B cell (primary cell): ENCODE measurements around the gene SORL1. TPM values are rescaled to one million over a fixed set of nuclear protein-coding genes. Genes with fewer than 3 reads are reported as not detected.

Source experiments
- ATAC-seq: fragments of 200-7000 bp; cut with Tn5 transposase; one replicate; pipeline ENCODE4 v1.10.0; 2021; ENCODE audit warnings: low read depth, mild to moderate bottlenecking, moderate number of reproducible peaks, moderate library complexity
- CTCF ChIA-PET: fragments of 350-600 bp; sonication (Branson Sonifier 250); formaldehyde crosslinking; loops from one replicate; lab custom pipeline; 2021; ENCODE audit warnings: antibody characterized with exemption, inconsistent platforms; lab: Charles Lee
- POLR2A ChIA-PET: fragments of 350-600 bp; sonication (Branson Sonifier 250); formaldehyde crosslinking; loops from one replicate; lab custom pipeline; 2021; ENCODE audit warnings: antibody characterized with exemption; lab: Charles Lee
- DNase-seq: peaks from one replicate; pipeline ENCODE4 v3.0.0; 2013
- H2AFZ ChIP-seq: 2 replicates; pipeline ENCODE4 v1.6.1; 2012; ENCODE audit warnings: mild to moderate bottlenecking, low read depth, low read length; ENCODE audit not compliant: insufficient read depth, poor library complexity, severe bottlenecking
- H3K27ac ChIP-seq, 2 donors: 1 replicate in 1 of 2; 2 replicates in 1 of 2; pipeline ENCODE4 v1.5.1; 2012 to 2013; ENCODE audit warnings: low read length in 2 of 2, mild to moderate bottlenecking in 2 of 2, moderate library complexity in 1 of 2
- H3K27me3 ChIP-seq, 4 experiments: fragments of 200-600 bp in 1 of 4; sonication (generic) in 1 of 4; replicated peaks in 1 of 4; 1 replicate in 2 of 4; 2 replicates in 2 of 4; pipeline versions ENCODE4 v1.6.1 to v1.7.0; 2013 to 2016; ENCODE audit warnings: low read length in 3 of 4, mild to moderate bottlenecking in 2 of 4, mixed read lengths in 1 of 4, moderate library complexity in 1 of 4; ENCODE audit not compliant: insufficient read depth in 4 of 4, control insufficient read depth in 3 of 4; ENCODE audit errors: control extremely low read depth in 1 of 4
- H3K36me3 ChIP-seq, 2 experiments: replicated peaks in 1 of 2; 1 replicate in 1 of 2; 2 replicates in 1 of 2; pipeline versions ENCODE4 v1.6.1 to v1.7.1; 2013; ENCODE audit warnings: low read length in 1 of 2; ENCODE audit not compliant: insufficient read depth in 2 of 2, control insufficient read depth in 1 of 2; ENCODE audit errors: control extremely low read depth in 1 of 2, extremely low read depth in 1 of 2
- H3K4me1 ChIP-seq, 2 donors: fragments of 200-600 bp in 1 of 2; sonication (generic) in 1 of 2; 1 replicate in 1 of 2; 2 replicates in 1 of 2; pipeline versions ENCODE4 v1.5.1 to v1.6.1; 2013 to 2017; ENCODE audit warnings: low read length in 2 of 2; ENCODE audit not compliant: control insufficient read depth in 2 of 2, insufficient read depth in 2 of 2
- H3K4me2 ChIP-seq: replicated peaks from 2 replicates; pipeline ENCODE3; 2012; ENCODE audit warnings: mild to moderate bottlenecking, low read depth, low read length; ENCODE audit not compliant: poor library complexity, severe bottlenecking
- H3K4me3 ChIP-seq, 5 experiments: fragments of 200-600 bp in 1 of 5; sonication (generic) in 1 of 5; 1 replicate in 3 of 5; 2 replicates in 2 of 5; pipeline versions ENCODE4 v1.5.1 to v1.7.0; 2011 to 2016; ENCODE audit warnings: low read length in 4 of 5, mild to moderate bottlenecking in 4 of 5, low read depth in 2 of 5, control low read depth in 1 of 5, moderate library complexity in 1 of 5; ENCODE audit not compliant: insufficient read depth in 1 of 5; ENCODE audit errors: control extremely low read depth in 1 of 5, extremely low read depth in 1 of 5
- H3K79me2 ChIP-seq: fragments of 200-600 bp; sonication (generic); one replicate; pipeline ENCODE4 v1.6.0; 2016; ENCODE audit warnings: low read length; ENCODE audit not compliant: control insufficient read depth, insufficient read depth
- H3K9ac ChIP-seq: fragments of 200-600 bp; sonication (generic); 2 replicates; pipeline ENCODE4 v1.6.1; 2017; ENCODE audit warnings: mild to moderate bottlenecking, low read length, moderate library complexity
- H3K9me3 ChIP-seq, 3 donors: one replicate each; pipeline versions ENCODE4 v1.6.1 to v1.7.1; 2013; ENCODE audit warnings: low read length in 2 of 3; ENCODE audit not compliant: control insufficient read depth in 2 of 3, insufficient read depth in 1 of 3; ENCODE audit errors: control extremely low read depth in 1 of 3
- H4K20me1 ChIP-seq: 2 replicates; pipeline ENCODE4 v1.6.0; 2012; ENCODE audit warnings: mild to moderate bottlenecking, low read length; ENCODE audit not compliant: insufficient read depth, control insufficient read depth, poor library complexity, severe bottlenecking
- H3K27ac Mint-ChIP-seq: one replicate; pipeline ENCODE4 v1.8.0; 2021; ENCODE audit warnings: mixed read lengths
- H3K27me3 Mint-ChIP-seq: one replicate; pipeline ENCODE4 v1.8.0; 2021; ENCODE audit warnings: mixed read lengths
- H3K4me1 Mint-ChIP-seq: one replicate; pipeline ENCODE4 v1.8.0; 2021; ENCODE audit warnings: mixed read lengths
- H3K4me3 Mint-ChIP-seq: one replicate; pipeline ENCODE4 v1.8.0; 2021; ENCODE audit warnings: mixed read lengths
- H3K9me3 Mint-ChIP-seq: one replicate; pipeline ENCODE4 v1.8.0; 2022; ENCODE audit warnings: mixed read lengths; ENCODE audit not compliant: insufficient read depth
- CTCF ChIP-seq: fragments of 200-600 bp; IDR thresholded peaks from one replicate; pipeline ENCODE4 v1.8.0; 2022; ENCODE audit warnings: antibody characterized with exemption, mild to moderate bottlenecking
- EZH2 ChIP-seq: IDR thresholded peaks from 2 replicates; pipeline ENCODE4 v1.6.1; 2012; ENCODE audit warnings: borderline replicate concordance, low read depth, mild to moderate bottlenecking, moderate library complexity, low read length; ENCODE audit not compliant: insufficient read depth, poor library complexity, severe bottlenecking
- WGBS: methylation state at CpG from one replicate; pipeline ENCODE4 v1.1.5; 2013; ENCODE audit warnings: missing lambda C conversion rate; ENCODE audit not compliant: insufficient coverage; 5-methylcytosine and 5-hydroxymethylcytosine counted together
- intact Hi-C: fragments of 100-400 bp; cut with micrococcal nuclease; formaldehyde crosslinking; loops from one replicate; pipeline ENCODE4 v1.10.0; 2022
- polyA plus RNA-seq: library from polyadenylated mRNA; depleted of rRNA; stranded (reverse); fragments of >200 nt; gene quantifications from 2 replicates; pipeline ENCODE4 v1.2.3, GENCODE V29; 2012
- total RNA-seq, 2 donors: library from RNA; stranded (reverse); fragments of 120-200 nt in 1 of 2; gene quantifications; 1 replicate in 1 of 2; 2 replicates in 1 of 2; pipeline versions ENCODE4 v1.2.3 to v1.2.4, GENCODE V29; 2013 to 2022

Gene SORL1
- total and polyA plus RNA-seq, 2 donors (not counting 1 experiment from before 2014, with no cell fraction given): 13.0 to 396 TPM

DNA sequence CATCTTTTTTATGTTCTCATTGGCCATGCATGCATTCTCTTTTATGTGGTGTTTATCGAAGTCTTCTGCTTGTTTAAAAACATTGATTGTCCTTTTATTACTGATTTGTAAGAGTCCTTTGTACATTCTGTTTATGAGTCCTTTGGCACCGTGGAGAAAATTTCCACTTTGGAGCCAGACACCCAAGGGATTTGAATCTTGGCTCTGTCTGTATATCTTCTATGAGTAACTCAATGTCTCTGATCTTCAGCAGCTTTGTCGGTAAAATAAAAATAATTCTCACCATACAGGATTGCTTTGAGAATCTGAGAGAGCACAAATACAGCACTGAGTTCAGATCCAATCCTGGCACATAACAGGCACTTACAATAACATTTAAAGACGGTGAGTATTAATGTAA lies 12.8 kb upstream of the SORL1 start:
- no peak overlapping the region for H3K4me2 ChIP-seq
- Mint-ChIP-seq H3K4me1 (peaks cover 25% of the 10 kb centered on the region), H3K9me3 (no peaks in the 10 kb centered on the region), H3K27ac (no peak overlapping the region), H3K4me3 (no peak overlapping the region), H3K27me3 (no peaks in the 10 kb centered on the region)
- no peaks in the 10 kb centered on the region for H3K9me3 ChIP-seq
- no peak overlapping the region for H3K4me3 ChIP-seq
- WGBS: 100% methylated on average over 2 of the region's 4 CpGs
- H3K4me1 ChIP-seq: peaks cover 7 to 10% of the 10 kb centered on the region in 2 donors
- ATAC-seq: no peak
- no peaks in the 10 kb centered on the region for H4K20me1 ChIP-seq
- no peaks in the 10 kb centered on the region for H3K79me2 ChIP-seq
- no peak overlapping the region for H3K9ac ChIP-seq
- no peak for TF ChIP-seq CTCF
- no peak for TF ChIP-seq EZH2
- intact Hi-C loops: no loop called here
- no peaks in the 10 kb centered on the region for H3K36me3 ChIP-seq
- CTCF ChIA-PET: interaction anchor here (1.3 kb wide), 1 partner anchor 10 kb away, joined by 4 read pairs; no protein-coding TSS in a partner anchor
- POLR2A ChIA-PET: no interaction called here
- DNase-seq: no peak
- H3K27me3 ChIP-seq: no peaks in the 10 kb centered on the region
- no peak overlapping the region for H2AFZ ChIP-seq
- no peak overlapping the region for H3K27ac ChIP-seq

- H3K4me1 Mint-ChIP-seq: peaks cover 24% of the 10 kb centered on the region
- Histone ChIP-seq H3K9ac (no peak overlapping the region), H3K27me3 (no peaks in the 10 kb centered on the region), H3K79me2 (no peaks in the 10 kb centered on the region), H3K9me3 (no peaks in the 10 kb centered on the region), H3K27ac (no peak overlapping the region), H3K4me1 (peaks cover 5 to 9% of the 10 kb centered on the region in 2 donors), H3K36me3 (no peaks in the 10 kb centered on the region), H3K4me2 (no peak overlapping the region), H3K4me3 (no peak overlapping the region), H2AFZ (no peak overlapping the region), H4K20me1 (no peaks in the 10 kb centered on the region)
- no peak for TF ChIP-seq EZH2
- no peak for TF ChIP-seq CTCF
- H3K27ac Mint-ChIP-seq: no peak overlapping the region
- DNase-seq (no peak), ATAC-seq (no peak)
- H3K4me3 Mint-ChIP-seq: no peak overlapping the region
- ChIA-PET POLR2A (no interaction called here), CTCF (interaction anchor here (1.3 kb wide), 1 partner anchor 10 kb away, joined by 4 read pairs; no protein-coding TSS in a partner anchor)
- intact Hi-C loops: no loop called here
- H3K27me3 Mint-ChIP-seq: no peaks in the 10 kb centered on the region
- no peaks in the 10 kb centered on the region for H3K9me3 Mint-ChIP-seq
Measured at GRCh38 chr11:121439759-121440158, 12.4 kb upstream of the SORL1 start.
